GM10248 (cell line): Measurements from ENCODE around the gene PEX26.
"Not testable (repeated sequence)": the region's sequence is repeated elsewhere in the genome, so short reads cannot be mapped to it uniquely, and the experiment has no call there.

Experiments used
- CTCF ChIA-PET: fragments of 300-600 bp; sonication (Branson Sonifier 250); formaldehyde crosslinking; extraction: SDS; loops from one replicate; lab custom pipeline; 2021; ENCODE audit warnings: antibody characterized with exemption; lab: Yijun Ruan, JAX
- POLR2A ChIA-PET: fragments of 350-650 bp; sonication (Branson Sonifier 250); formaldehyde crosslinking; extraction: SDS; loops from one replicate; lab custom pipeline; 2020; ENCODE audit warnings: antibody characterized with exemption; lab: Yijun Ruan, JAX
- DNase-seq: peaks from one replicate; pipeline ENCODE4 v3.0.0; 2012; ENCODE audit errors: extremely low spot score
- CTCF ChIP-seq: IDR thresholded peaks from 2 replicates; pipeline ENCODE4 v1.5.1; 2012; ENCODE audit warnings: mild to moderate bottlenecking, low read depth; ENCODE audit errors: extremely low read depth, missing control alignments, control extremely low read depth

PEX26 gene

GRCh38 chr22:18033204-18033998 is 44.4 kb upstream of the PEX26 start:
- ChIA-PET POLR2A (no interaction called here), CTCF (interaction anchor here (1.0 to 1.8 kb wide), 2 partner anchors 8 to 10 kb away, joined by 4 to 5 read pairs; partner anchors contain the start of gene MICAL3)
- DNase-seq, result no peak
- TF ChIP-seq CTCF, result no peak

- DNase-seq, result no peak
- no peak for TF ChIP-seq CTCF
- ChIA-PET POLR2A (no interaction called here), CTCF (interaction anchor here (1.0 to 1.8 kb wide), 3 partner anchors 9 to 34 kb away, joined by 3 to 5 read pairs (median 4); partner anchors contain the start of gene MICAL3)
Observed at GRCh38 chr22:18034076-18034475, 43.7 kb upstream of the PEX26 start.

- ChIA-PET POLR2A (no interaction called here), CTCF (interaction anchor here (1.7 kb wide), 1 partner anchor 10 kb away, joined by 8 read pairs; no protein-coding TSS in a partner anchor)
- no peak for DNase-seq
- TF ChIP-seq CTCF, result no peak
Observed at GRCh38 chr22:18035751-18036150, 42.0 kb upstream of the PEX26 start.

GRCh38 chr22:18040898-18041297 is 36.9 kb upstream of the PEX26 start:
- POLR2A ChIA-PET, DNase-seq: not testable (repeated sequence)
- CTCF ChIA-PET, result interaction anchor here (1.6 kb wide), 1 partner anchor 28 kb away, joined by 3 read pairs; no protein-coding TSS in a partner anchor

GRCh38 chr22:18042685-18043084 is 35.1 kb upstream of the PEX26 start:
- DNase-seq, result no peak
- CTCF ChIA-PET, result no interaction called here
- POLR2A ChIA-PET, result no interaction called here

GRCh38 chr22:18044548-18045271 is 33.1 kb upstream of the PEX26 start:
- POLR2A ChIA-PET, result no interaction called here
- DNase-seq, result no peak
- TF ChIP-seq CTCF, result no peak
- CTCF ChIA-PET, result interaction anchor here (0.8 to 2.1 kb wide), 6 partner anchors 10 to 214 kb away, joined by 3 to 4 read pairs (median 4); no protein-coding TSS in a partner anchor

More at GRCh38 chr22:18042685-18043084, 35.1 kb upstream of the PEX26 start:
- no peak for TF ChIP-seq CTCF
